Fibroblast of pulmonary artery (primary cell): ENCODE measurements around the gene PKMYT1.

Experiments
- DNase-seq: peaks from one replicate; pipeline ENCODE4 v3.0.0-alpha.2; 2010; ENCODE audit warnings: low read depth
- H3K4me3 ChIP-seq: replicated peaks from 2 replicates; pipeline ENCODE4 v1.5.1; 2011; ENCODE audit warnings: low read depth, mild to moderate bottlenecking, control low read depth, low read length, moderate library complexity
- CTCF ChIP-seq: IDR thresholded peaks from 2 replicates; pipeline ENCODE4 v1.5.1; 2011; ENCODE audit warnings: mild to moderate bottlenecking, control low read depth, low read length, inconsistent platforms; ENCODE audit errors: missing control alignments

The PKMYT1 gene

GRCh38 chr16:2927010-2927646 lies 53.1 kb downstream of the PKMYT1 start:
- peak; percentile 90 for TF ChIP-seq CTCF
- no peak overlapping the region for H3K4me3 ChIP-seq
- DNase-seq: peak; percentile 92

GRCh38 chr16:2926650-2926999 lies 53.6 kb downstream of the PKMYT1 start:
- no peak overlapping the region for H3K4me3 ChIP-seq
- no peak for DNase-seq
- TF ChIP-seq CTCF: no peak

- no peak for TF ChIP-seq CTCF
- no peak for DNase-seq
- no peak overlapping the region for H3K4me3 ChIP-seq
These were observed 54.1 kb downstream of the PKMYT1 start for GRCh38 chr16:2925951-2926649.

- H3K4me3 ChIP-seq: no peak overlapping the region
- no peak for TF ChIP-seq CTCF
- DNase-seq: no peak
These were observed 55.1 kb downstream of the PKMYT1 start for GRCh38 chr16:2924901-2925755.

GRCh38 chr16:2923481-2923880 lies 56.8 kb downstream of the PKMYT1 start:
- DNase-seq: no peak
- H3K4me3 ChIP-seq: no peak overlapping the region
- TF ChIP-seq CTCF: no peak
